Measurements from ENCODE around the gene ADPGK. TPM values are rescaled to one million over a fixed set of nuclear protein-coding genes. Genes with fewer than 3 reads are reported as not detected.
"Not testable (repeated sequence)": the region's sequence is repeated elsewhere in the genome, so short reads cannot be mapped to it uniquely, and the experiment has no call there.

Gene ADPGK
- total RNA-seq, 4 donors from 2014 or later, result 31.7 to 87.2 (median 53.4) TPM

GRCh38 chr15:72725446-72725845 lies 58.1 kb downstream of the ADPGK start:
- no peak overlapping the region for H3K27ac ChIP-seq
- DNase-seq, result no peak
- 87 to 89% methylated on average over 1 to 3 of the region's 3 CpGs for WGBS, 2 donors (ENCODE audit: low coverage in 1 of 2)
- in situ Hi-C loops (cut with MboI; ENCODE audit: low pct_ligation_motif_present in 1 of 4, low pct_unique_long_range_greater_than_20kb in 1 of 4, low sequenced_read_pairs in 3 of 4) (no loop called here), intact Hi-C loops (cut with DNase I; ENCODE audit: low total_unique reads) (no loop called here)
- TF ChIP-seq EP300 (IDR thresholded peaks at IDR 0.05; ENCODE audit: low read depth) (no peak), POLR2A (IDR thresholded peaks at IDR 0.05) (no peak), POLR2AphosphoS5 (IDR thresholded peaks at IDR 0.05) (no peak), CTCF (IDR thresholded peaks at IDR 0.05) (no peak)
- H3K27me3 ChIP-seq, result no peaks in the 10 kb centered on the region
- H3K4me1 ChIP-seq, result no peaks in the 10 kb centered on the region
- H3K9me3 ChIP-seq, result no peaks in the 10 kb centered on the region
- no peaks in the 10 kb centered on the region for H3K36me3 ChIP-seq
- no peak overlapping the region for H3K4me3 ChIP-seq

- WGBS, 2 donors (ENCODE audit: low coverage in 1 of 2), result 56 to 64% methylated on average over 1 of the region's 1 CpG
- TF ChIP-seq CTCF (IDR thresholded peaks at IDR 0.05), result no peak
- TF ChIP-seq POLR2AphosphoS5 (IDR thresholded peaks at IDR 0.05), result no peak
- TF ChIP-seq POLR2A (IDR thresholded peaks at IDR 0.05), result no peak
- no peak for TF ChIP-seq EP300 (IDR thresholded peaks at IDR 0.05; ENCODE audit: low read depth)
- intact Hi-C loops (cut with DNase I; ENCODE audit: low total_unique reads) (no loop called here), in situ Hi-C loops (cut with MboI; ENCODE audit: low pct_ligation_motif_present in 1 of 4, low pct_unique_long_range_greater_than_20kb in 1 of 4, low sequenced_read_pairs in 3 of 4) (no loop called here)
- no peaks in the 10 kb centered on the region for H3K9me3 ChIP-seq
- no peaks in the 10 kb centered on the region for H3K36me3 ChIP-seq
- no peak overlapping the region for H3K27ac ChIP-seq
- no peaks in the 10 kb centered on the region for H3K27me3 ChIP-seq
- no peak for DNase-seq
- no peaks in the 10 kb centered on the region for H3K4me1 ChIP-seq
- no peak overlapping the region for H3K4me3 ChIP-seq
These were observed 59.5 kb downstream of the ADPGK start for GRCh38 chr15:72724028-72724427.

GRCh38 chr15:72722071-72722696 lies 61.4 kb downstream of the ADPGK start:
- intact Hi-C loops (cut with DNase I; ENCODE audit: low total_unique reads) (no loop called here), in situ Hi-C loops (cut with MboI; ENCODE audit: low pct_ligation_motif_present in 1 of 4, low pct_unique_long_range_greater_than_20kb in 1 of 4, low sequenced_read_pairs in 3 of 4) (no loop called here)
- Histone ChIP-seq H3K4me3 (no peak overlapping the region), H3K4me1 (no peaks in the 10 kb centered on the region), H3K9me3 (no peaks in the 10 kb centered on the region), H3K27me3 (no peaks in the 10 kb centered on the region), H3K27ac (no peak overlapping the region), H3K36me3 (peaks cover 0 to 9% (median 0%) of the 10 kb centered on the region in 4 donors)
- no peak for TF ChIP-seq POLR2A (IDR thresholded peaks at IDR 0.05)
- peak; percentile 59 to 69 (median 63) for TF ChIP-seq CTCF (IDR thresholded peaks at IDR 0.05)
- 17 to 26% methylated on average over 2 to 3 of the region's 3 CpGs for WGBS, 2 donors (ENCODE audit: low coverage in 1 of 2)
- peak; percentile 72 for DNase-seq

- not testable (repeated sequence) for H3K27me3 ChIP-seq, DNase-seq
These were observed 74.8 kb downstream of the ADPGK start for GRCh38 chr15:72708551-72709303.

More at GRCh38 chr15:72708551-72709303, 74.8 kb downstream of the ADPGK start:
- H3K4me1 ChIP-seq; intact Hi-C loops (cut with DNase I; ENCODE audit: low total_unique reads); H3K27ac ChIP-seq; H3K9me3 ChIP-seq; H3K4me3 ChIP-seq; in situ Hi-C loops (cut with MboI; ENCODE audit: low pct_ligation_motif_present in 1 of 4, low pct_unique_long_range_greater_than_20kb in 1 of 4, low sequenced_read_pairs in 3 of 4): not testable (repeated sequence)
- 89 to 95% methylated on average over 6 to 8 of the region's 8 CpGs for WGBS, 2 donors (ENCODE audit: low coverage in 1 of 2)
- H3K36me3 ChIP-seq, result peaks cover 0 to 20% (median 9%) of the 10 kb centered on the region in 4 donors

Data from transverse colon (tissue), 4 donors.